ENCODE measurements around the gene PSMC6. TPM values are rescaled to one million over a fixed set of nuclear protein-coding genes. Genes with fewer than 3 reads are reported as not detected.

Gene PSMC6
- polyA plus RNA-seq, 3 donors, result 46.9 to 64.3 (median 48.6) TPM

- no peak for TF ChIP-seq CTCF (IDR thresholded peaks at IDR 0.05)
- H3K4me1 Mint-ChIP-seq, result peaks cover 3% of the 10 kb centered on the region
- H3K27ac Mint-ChIP-seq, result peak overlapping the region in 3 of 7 donors; percentile 7 to 52 (median 43)
- Histone ChIP-seq H3K4me1 (ENCODE audit: control insufficient read depth in 1 of 2, insufficient read depth in 2 of 2, low read length in 2 of 2) (no peaks in the 10 kb centered on the region), H4K20me1 (ENCODE audit: insufficient read depth, low read length) (no peaks in the 10 kb centered on the region), H3K27ac (ENCODE audit: low read depth in 1 of 2, low read length in 2 of 2) (no peak overlapping the region), H3K4me2 (replicated peaks; ENCODE audit: extremely low read depth, low read length, poor library complexity, severe bottlenecking) (no peak overlapping the region), H3K36me3 (replicated peaks in 1 of 2; ENCODE audit: control insufficient read depth in 1 of 2, insufficient read depth in 2 of 2, low read length in 2 of 2) (peaks cover 85 to 90% of the 10 kb centered on the region in 2 donors), H3K9me3 (replicated peaks in 1 of 2; ENCODE audit: control insufficient read depth in 1 of 2, insufficient read depth in 1 of 2, low read length in 2 of 2) (no peaks in the 10 kb centered on the region), H3K4me3 (replicated peaks in 1 of 3; ENCODE audit: low read depth in 2 of 3, low read length in 3 of 3) (no peak overlapping the region), H2AFZ (ENCODE audit: insufficient read depth, low read depth, low read length, poor library complexity, severe bottlenecking) (no peak overlapping the region), H3K27me3 (ENCODE audit: control insufficient read depth in 2 of 2, insufficient read depth in 2 of 2, low read length in 2 of 2) (no peaks in the 10 kb centered on the region), H3K79me2 (ENCODE audit: insufficient read depth, low read length) (no peaks in the 10 kb centered on the region), H3K9ac (ENCODE audit: insufficient read depth, low read length, poor library complexity, severe bottlenecking) (no peak overlapping the region)
- H3K4me3 Mint-ChIP-seq, result no peak overlapping the region
- 90% methylated on average over 2 of the region's 3 CpGs for WGBS (ENCODE audit: insufficient coverage)
- no peak for DNase-seq
- H3K36me3 Mint-ChIP-seq, result peaks cover 73 to 90% of the 10 kb centered on the region in 2 donors
- H3K27me3 Mint-ChIP-seq (ENCODE audit: low read depth in 3 of 3), result no peaks in the 10 kb centered on the region
- no peaks in the 10 kb centered on the region for H3K9me3 Mint-ChIP-seq
- intact Hi-C loops (cut with micrococcal nuclease), result no loop called here
Measured at GRCh38 chr14:52767058-52767833, 60.2 kb downstream of the PSMC6 start.

DNA sequence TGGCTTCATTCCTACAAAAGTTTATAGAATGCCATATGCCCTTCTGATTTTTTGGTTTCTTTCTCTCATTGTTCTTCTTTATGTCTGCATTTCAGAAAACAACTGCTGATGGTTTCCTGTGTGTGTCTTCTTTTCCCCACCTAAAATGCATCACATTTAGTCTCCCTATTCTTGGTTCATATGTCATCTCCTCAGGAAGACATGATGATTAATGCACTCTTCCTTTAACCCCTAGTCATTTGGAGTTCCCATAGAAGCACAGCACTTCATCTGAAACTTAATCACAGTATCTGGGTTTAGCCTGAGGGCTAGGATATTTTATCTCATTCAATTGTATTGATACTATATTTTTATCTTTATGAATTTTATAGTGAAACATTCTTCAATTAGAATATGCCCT lies 62.9 kb downstream of the PSMC6 start:
- H3K27ac Mint-ChIP-seq, result peak overlapping the region in 1 of 7 donors; percentile 6
- Histone ChIP-seq H3K9ac (ENCODE audit: insufficient read depth, low read length, poor library complexity, severe bottlenecking) (no peak overlapping the region), H3K36me3 (replicated peaks in 1 of 2; ENCODE audit: control insufficient read depth in 1 of 2, insufficient read depth in 2 of 2, low read length in 2 of 2) (peaks cover 77 to 98% of the 10 kb centered on the region in 2 donors), H3K4me1 (ENCODE audit: control insufficient read depth in 1 of 2, insufficient read depth in 2 of 2, low read length in 2 of 2) (no peaks in the 10 kb centered on the region), H3K4me2 (replicated peaks; ENCODE audit: extremely low read depth, low read length, poor library complexity, severe bottlenecking) (no peak overlapping the region), H4K20me1 (ENCODE audit: insufficient read depth, low read length) (no peaks in the 10 kb centered on the region), H3K79me2 (ENCODE audit: insufficient read depth, low read length) (no peaks in the 10 kb centered on the region), H3K9me3 (replicated peaks in 1 of 2; ENCODE audit: control insufficient read depth in 1 of 2, insufficient read depth in 1 of 2, low read length in 2 of 2) (no peaks in the 10 kb centered on the region), H2AFZ (ENCODE audit: insufficient read depth, low read depth, low read length, poor library complexity, severe bottlenecking) (no peak overlapping the region), H3K27ac (ENCODE audit: low read depth in 1 of 2, low read length in 2 of 2) (no peak overlapping the region), H3K4me3 (replicated peaks in 1 of 3; ENCODE audit: low read depth in 2 of 3, low read length in 3 of 3) (no peak overlapping the region), H3K27me3 (ENCODE audit: control insufficient read depth in 2 of 2, insufficient read depth in 2 of 2, low read length in 2 of 2) (no peaks in the 10 kb centered on the region)
- no peak overlapping the region for H3K4me3 Mint-ChIP-seq
- H3K4me1 Mint-ChIP-seq, result no peaks in the 10 kb centered on the region
- H3K27me3 Mint-ChIP-seq (ENCODE audit: low read depth in 3 of 3), result no peaks in the 10 kb centered on the region
- TF ChIP-seq CTCF (IDR thresholded peaks at IDR 0.05), result no peak
- peaks cover 74 to 87% of the 10 kb centered on the region in 2 donors for H3K36me3 Mint-ChIP-seq
- DNase-seq, result no peak
- intact Hi-C loops (cut with micrococcal nuclease), result loop anchor here in 1 of 2 donors (2.0 kb wide), 1 partner anchor 15 kb away; no protein-coding TSS in a partner anchor
- no peaks in the 10 kb centered on the region for H3K9me3 Mint-ChIP-seq

Measured in CD14-positive monocyte (primary cell).